HEK293 (cell line): ENCODE data around the gene DPM1.

Experiments
- KLF1 ChIP-seq: fragments of 450-650 bp; formaldehyde crosslinking; IDR thresholded peaks from 2 replicates; pipeline ENCODE4 v1.5.1; 2016; ENCODE audit warnings: missing biosample characterization, missing genetic modification characterization
- ZBTB21 ChIP-seq: fragments of 450-650 bp; formaldehyde crosslinking; IDR thresholded peaks from 2 replicates; pipeline ENCODE4 v1.5.1; 2017; ENCODE audit warnings: missing biosample characterization, missing genetic modification characterization
- ZBTB7A ChIP-seq: fragments of 450-650 bp; formaldehyde crosslinking; IDR thresholded peaks from 2 replicates; pipeline ENCODE4 v1.5.1; 2016; ENCODE audit warnings: low read depth, missing biosample characterization, missing genetic modification characterization
- ZNF133 ChIP-seq: fragments of 450-650 bp; formaldehyde crosslinking; IDR thresholded peaks from 2 replicates; pipeline ENCODE4 v1.5.1; 2016; ENCODE audit warnings: missing biosample characterization, missing genetic modification characterization
- ZNF324 ChIP-seq: fragments of 450-650 bp; formaldehyde crosslinking; IDR thresholded peaks from 2 replicates; pipeline ENCODE4 v1.5.1; 2016; ENCODE audit warnings: missing biosample characterization, missing genetic modification characterization
- ZNF48 ChIP-seq: fragments of 450-650 bp; formaldehyde crosslinking; IDR thresholded peaks from 2 replicates; pipeline ENCODE4 v1.5.1; 2016; ENCODE audit warnings: missing biosample characterization, missing genetic modification characterization
- TF ChIP-seq, protein P1 (sequence below): fragments of 450-650 bp; formaldehyde crosslinking; IDR thresholded peaks from 2 replicates; pipeline ENCODE4 v1.5.1; 2016; ENCODE audit warnings: missing biosample characterization, missing genetic modification characterization
- TF ChIP-seq, protein P2 (sequence below): fragments of 450-650 bp; formaldehyde crosslinking; IDR thresholded peaks from 2 replicates; pipeline ENCODE4 v1.5.1; 2016; ENCODE audit warnings: missing biosample characterization, missing genetic modification characterization

DNA sequence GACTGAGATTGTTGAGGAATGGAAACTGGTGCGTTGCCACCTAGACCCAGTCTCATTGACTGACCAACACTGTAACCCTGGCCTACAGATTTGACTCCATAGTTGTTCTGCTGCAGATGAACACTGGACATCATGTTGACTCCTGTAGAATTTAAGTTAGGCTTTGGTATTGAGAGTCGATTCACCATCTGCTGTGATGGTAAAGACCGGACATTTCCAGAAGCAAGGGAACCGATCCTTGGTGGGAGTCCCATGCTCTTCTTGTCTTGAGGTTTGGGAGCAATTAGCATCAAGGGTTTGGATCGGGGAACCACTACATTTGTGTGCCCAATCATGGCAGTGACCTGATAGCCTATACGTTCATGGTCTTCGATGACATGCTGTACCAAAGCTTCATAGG lies 64.7 kb downstream of the DPM1 start:
- TF ChIP-seq ZNF133 (tag by site-specific recombination) (no peak), KLF1 (tag by site-specific recombination) (no peak), ZNF324 (tag by site-specific recombination) (no peak), ZBTB7A (no peak), ZNF48 (tag by site-specific recombination) (no peak), ZBTB21 (no peak)
- TF ChIP-seq, protein P1, sequence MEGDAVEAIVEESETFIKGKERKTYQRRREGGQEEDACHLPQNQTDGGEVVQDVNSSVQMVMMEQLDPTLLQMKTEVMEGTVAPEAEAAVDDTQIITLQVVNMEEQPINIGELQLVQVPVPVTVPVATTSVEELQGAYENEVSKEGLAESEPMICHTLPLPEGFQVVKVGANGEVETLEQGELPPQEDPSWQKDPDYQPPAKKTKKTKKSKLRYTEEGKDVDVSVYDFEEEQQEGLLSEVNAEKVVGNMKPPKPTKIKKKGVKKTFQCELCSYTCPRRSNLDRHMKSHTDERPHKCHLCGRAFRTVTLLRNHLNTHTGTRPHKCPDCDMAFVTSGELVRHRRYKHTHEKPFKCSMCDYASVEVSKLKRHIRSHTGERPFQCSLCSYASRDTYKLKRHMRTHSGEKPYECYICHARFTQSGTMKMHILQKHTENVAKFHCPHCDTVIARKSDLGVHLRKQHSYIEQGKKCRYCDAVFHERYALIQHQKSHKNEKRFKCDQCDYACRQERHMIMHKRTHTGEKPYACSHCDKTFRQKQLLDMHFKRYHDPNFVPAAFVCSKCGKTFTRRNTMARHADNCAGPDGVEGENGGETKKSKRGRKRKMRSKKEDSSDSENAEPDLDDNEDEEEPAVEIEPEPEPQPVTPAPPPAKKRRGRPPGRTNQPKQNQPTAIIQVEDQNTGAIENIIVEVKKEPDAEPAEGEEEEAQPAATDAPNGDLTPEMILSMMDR (tag by site-specific recombination), result no peak
- TF ChIP-seq, protein P2, sequence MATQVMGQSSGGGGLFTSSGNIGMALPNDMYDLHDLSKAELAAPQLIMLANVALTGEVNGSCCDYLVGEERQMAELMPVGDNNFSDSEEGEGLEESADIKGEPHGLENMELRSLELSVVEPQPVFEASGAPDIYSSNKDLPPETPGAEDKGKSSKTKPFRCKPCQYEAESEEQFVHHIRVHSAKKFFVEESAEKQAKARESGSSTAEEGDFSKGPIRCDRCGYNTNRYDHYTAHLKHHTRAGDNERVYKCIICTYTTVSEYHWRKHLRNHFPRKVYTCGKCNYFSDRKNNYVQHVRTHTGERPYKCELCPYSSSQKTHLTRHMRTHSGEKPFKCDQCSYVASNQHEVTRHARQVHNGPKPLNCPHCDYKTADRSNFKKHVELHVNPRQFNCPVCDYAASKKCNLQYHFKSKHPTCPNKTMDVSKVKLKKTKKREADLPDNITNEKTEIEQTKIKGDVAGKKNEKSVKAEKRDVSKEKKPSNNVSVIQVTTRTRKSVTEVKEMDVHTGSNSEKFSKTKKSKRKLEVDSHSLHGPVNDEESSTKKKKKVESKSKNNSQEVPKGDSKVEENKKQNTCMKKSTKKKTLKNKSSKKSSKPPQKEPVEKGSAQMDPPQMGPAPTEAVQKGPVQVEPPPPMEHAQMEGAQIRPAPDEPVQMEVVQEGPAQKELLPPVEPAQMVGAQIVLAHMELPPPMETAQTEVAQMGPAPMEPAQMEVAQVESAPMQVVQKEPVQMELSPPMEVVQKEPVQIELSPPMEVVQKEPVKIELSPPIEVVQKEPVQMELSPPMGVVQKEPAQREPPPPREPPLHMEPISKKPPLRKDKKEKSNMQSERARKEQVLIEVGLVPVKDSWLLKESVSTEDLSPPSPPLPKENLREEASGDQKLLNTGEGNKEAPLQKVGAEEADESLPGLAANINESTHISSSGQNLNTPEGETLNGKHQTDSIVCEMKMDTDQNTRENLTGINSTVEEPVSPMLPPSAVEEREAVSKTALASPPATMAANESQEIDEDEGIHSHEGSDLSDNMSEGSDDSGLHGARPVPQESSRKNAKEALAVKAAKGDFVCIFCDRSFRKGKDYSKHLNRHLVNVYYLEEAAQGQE (tag by site-specific recombination), result no peak
